Measurements from ENCODE around the gene ZNF438.

Gene ZNF438

DNA sequence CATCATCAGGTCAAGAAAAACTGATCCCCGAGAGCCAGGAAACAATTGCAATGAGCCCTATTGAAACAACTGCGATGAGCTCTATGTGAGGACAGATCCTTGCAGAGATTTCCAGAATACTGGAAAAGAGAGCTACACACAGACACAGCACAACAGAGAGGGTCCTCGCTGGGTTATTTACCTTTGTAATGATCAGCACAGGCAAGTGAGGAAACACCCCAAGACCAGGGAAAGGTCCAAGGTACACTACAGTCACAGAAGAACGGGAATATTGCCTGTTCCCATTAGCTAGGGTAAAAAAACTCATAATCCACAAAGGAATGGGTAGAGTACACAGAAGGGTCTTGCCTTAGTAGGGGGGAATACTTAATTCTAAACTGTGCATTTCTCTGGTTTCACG, 152.7 kb downstream of the ZNF438 start:
- in situ Hi-C loops (cut with HindIII; ENCODE audit: low pct_ligation_motif_present, low sequenced_read_pairs), result no loop called here

GRCh38 chr10:30877111-30877510, 154.6 kb downstream of the ZNF438 start:
- no peak for DNase-seq
- in situ Hi-C loops (cut with HindIII; ENCODE audit: low pct_ligation_motif_present, low sequenced_read_pairs), result no loop called here
- Histone ChIP-seq H3K4me3 (ENCODE audit: low read depth, low read length) (no peak overlapping the region), H3K36me3 (replicated peaks) (no peaks in the 10 kb centered on the region), H3K27me3 (replicated peaks) (no peaks in the 10 kb centered on the region), H3K27ac (no peak overlapping the region)
- TF ChIP-seq CTCF (IDR thresholded peaks at IDR 0.05; ENCODE audit: low read depth, low read length, missing control alignments), result no peak

More for the DNA sequence above, 152.7 kb downstream of the ZNF438 start:
- TF ChIP-seq CTCF (IDR thresholded peaks at IDR 0.05; ENCODE audit: low read depth, low read length, missing control alignments), result no peak
- H3K27ac ChIP-seq, result no peak overlapping the region
- DNase-seq, result no peak
- H3K36me3 ChIP-seq (replicated peaks), result no peaks in the 10 kb centered on the region
- no peak overlapping the region for H3K4me3 ChIP-seq (ENCODE audit: low read depth, low read length)
- H3K27me3 ChIP-seq (replicated peaks), result no peaks in the 10 kb centered on the region

DNA sequence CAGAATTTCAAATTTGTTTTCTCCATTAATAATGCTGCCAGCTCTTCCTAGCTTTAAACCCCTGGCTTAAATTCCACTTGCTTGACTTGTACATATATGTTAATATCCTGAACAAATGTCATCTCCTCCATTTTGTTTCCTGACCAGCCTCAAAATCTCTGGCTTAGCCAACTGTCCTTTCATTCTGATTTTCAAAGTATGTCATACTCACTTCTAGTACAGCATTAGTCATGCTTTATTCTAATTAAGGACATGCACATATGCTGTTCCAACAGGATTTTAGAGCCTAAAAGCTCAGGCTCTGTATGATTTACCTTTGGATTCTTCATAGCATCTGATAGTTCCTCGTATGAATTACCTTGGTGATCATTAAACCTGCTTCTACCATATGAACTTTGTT, 158.3 kb downstream of the ZNF438 start:
- H3K27me3 ChIP-seq (replicated peaks), result no peaks in the 10 kb centered on the region
- in situ Hi-C loops (cut with HindIII; ENCODE audit: low pct_ligation_motif_present, low sequenced_read_pairs), result no loop called here
- no peak overlapping the region for H3K27ac ChIP-seq
- DNase-seq, result no peak
- H3K36me3 ChIP-seq (replicated peaks), result no peaks in the 10 kb centered on the region
- TF ChIP-seq CTCF (IDR thresholded peaks at IDR 0.05; ENCODE audit: low read depth, low read length, missing control alignments), result no peak
- H3K4me3 ChIP-seq (ENCODE audit: low read depth, low read length), result no peak overlapping the region

DNA sequence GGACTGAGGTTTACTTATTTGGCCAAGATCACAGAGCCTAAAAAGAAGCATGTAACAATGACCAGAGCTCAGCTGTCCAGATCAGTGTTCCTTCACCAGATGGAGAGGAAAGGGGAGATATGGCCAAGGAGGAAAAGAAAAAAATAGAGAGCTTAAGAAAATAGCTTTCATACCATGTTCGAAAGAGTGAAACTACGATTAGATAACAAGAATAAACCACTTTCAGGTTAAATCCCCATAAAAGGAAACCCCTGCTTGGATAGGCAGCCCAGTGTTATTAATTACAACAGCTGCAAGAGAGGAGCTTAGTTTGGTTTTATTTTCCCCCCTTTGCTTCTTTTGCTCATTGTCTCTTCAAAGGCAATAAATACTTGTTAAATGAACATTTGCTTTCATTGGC, 160.8 kb downstream of the ZNF438 start:
- Histone ChIP-seq H3K27me3 (replicated peaks) (no peaks in the 10 kb centered on the region), H3K36me3 (replicated peaks) (no peaks in the 10 kb centered on the region), H3K27ac (no peak overlapping the region), H3K4me3 (ENCODE audit: low read depth, low read length) (no peak overlapping the region)
- no peak for DNase-seq
- in situ Hi-C loops (cut with HindIII; ENCODE audit: low pct_ligation_motif_present, low sequenced_read_pairs), result no loop called here
- TF ChIP-seq CTCF (IDR thresholded peaks at IDR 0.05; ENCODE audit: low read depth, low read length, missing control alignments), result no peak

GRCh38 chr10:30869566-30869965, 162.1 kb downstream of the ZNF438 start:
- no peak overlapping the region for H3K27ac ChIP-seq
- H3K36me3 ChIP-seq (replicated peaks), result no peaks in the 10 kb centered on the region
- no peak for TF ChIP-seq CTCF (IDR thresholded peaks at IDR 0.05; ENCODE audit: low read depth, low read length, missing control alignments)
- no peaks in the 10 kb centered on the region for H3K27me3 ChIP-seq (replicated peaks)
- in situ Hi-C loops (cut with HindIII; ENCODE audit: low pct_ligation_motif_present, low sequenced_read_pairs), result no loop called here
- DNase-seq, result no peak
- H3K4me3 ChIP-seq (ENCODE audit: low read depth, low read length), result no peak overlapping the region

- no peak for TF ChIP-seq CTCF (IDR thresholded peaks at IDR 0.05; ENCODE audit: low read depth, low read length, missing control alignments)
- H3K27ac ChIP-seq, result no peak overlapping the region
- H3K27me3 ChIP-seq (replicated peaks), result no peaks in the 10 kb centered on the region
- in situ Hi-C loops (cut with HindIII; ENCODE audit: low pct_ligation_motif_present, low sequenced_read_pairs), result no loop called here
- no peak overlapping the region for H3K4me3 ChIP-seq (ENCODE audit: low read depth, low read length)
- DNase-seq, result no peak
- H3K36me3 ChIP-seq (replicated peaks), result no peaks in the 10 kb centered on the region
Measured at GRCh38 chr10:30868611-30869010, 163.1 kb downstream of the ZNF438 start.
